GM12878 (cell line): ENCODE data around the gene RASAL3. TPM values are rescaled to one million over a fixed set of nuclear protein-coding genes. Genes with fewer than 3 reads are reported as not detected.

Experiments
- ATAC-seq: fragments of 200-7000 bp; cut with Tn5 transposase; 3 replicates; pipeline ENCODE4 v1.9.1; 2020; ENCODE audit warnings: mild to moderate bottlenecking, moderate library complexity
- BruUV-seq: library from RNA; stranded (reverse); fragments of 400-500 nt; replicated peaks from 2 replicates; lab custom pipeline; 2021; lab: Mats Ljungman, UMichigan
- CTCF ChIA-PET: fragments of 300-600 bp; sonication (Branson Sonifier 250); formaldehyde crosslinking; extraction: SDS; loops from one replicate; lab custom pipeline; 2021; ENCODE audit warnings: inconsistent platforms; lab: Yijun Ruan, JAX
- POLR2A ChIA-PET: fragments of 350-600 bp; formaldehyde crosslinking; extraction: SDS; loops from one replicate; lab custom pipeline; 2021; ENCODE audit warnings: inconsistent platforms; lab: Charles Lee
- RAD21 ChIA-PET: fragments of 300-600 bp; sonication (Branson Sonifier 250); formaldehyde crosslinking; loops from one replicate; lab custom pipeline; 2023; ENCODE audit warnings: antibody characterized with exemption; ENCODE audit not compliant: unreplicated experiment; lab: Charles Lee
- SMC1A ChIA-PET: fragments of 300-600 bp; sonication (Branson Sonifier 250); formaldehyde crosslinking; loops from one replicate; lab custom pipeline; 2023; ENCODE audit not compliant: unreplicated experiment, uncharacterized antibody; lab: Charles Lee
- DNase-seq: peaks from one replicate; pipeline ENCODE4 v3.0.0-alpha.2; 2011; ENCODE audit warnings: low read depth, low spot score
- FAIRE-seq: peaks from 3 replicates; lab custom pipeline; 2011; peaks lifted over from hg19 to GRCh38; lab: Jason Lieb, UNC
- H2AFZ ChIP-seq: 2 replicates; pipeline ENCODE4 v1.6.0; 2011; ENCODE audit warnings: low read depth, low read length, control low read depth; ENCODE audit not compliant: control insufficient read depth
- H3K27ac ChIP-seq: 2 replicates; pipeline ENCODE4 v1.5.1; 2011; ENCODE audit warnings: control low read depth; ENCODE audit not compliant: control insufficient read depth, insufficient read depth
- H3K27me3 ChIP-seq, 2 experiments: replicated peaks in 1 of 2; 2 replicates each; pipeline versions ENCODE4 v1.6.0 to v1.6.1; 2011; ENCODE audit warnings: low read length in 1 of 2; ENCODE audit not compliant: control insufficient read depth in 2 of 2, insufficient read depth in 2 of 2
- H3K36me3 ChIP-seq, 2 experiments: 2 replicates each; pipeline ENCODE4 v1.5.1; 2011; ENCODE audit warnings: low read length in 1 of 2; ENCODE audit not compliant: control insufficient read depth in 2 of 2, insufficient read depth in 2 of 2
- H3K4me1 ChIP-seq: 2 replicates; pipeline ENCODE4 v1.6.1; 2011; ENCODE audit warnings: mild to moderate bottlenecking, low read length, moderate library complexity, mixed read lengths; ENCODE audit not compliant: control insufficient read depth, insufficient read depth
- H3K4me2 ChIP-seq: 2 replicates; pipeline ENCODE4 v1.6.0; 2011; ENCODE audit warnings: control low read depth; ENCODE audit not compliant: control insufficient read depth, insufficient read depth
- H3K4me3 ChIP-seq: fragments of 200-600 bp; sonication (generic); 2 replicates; pipeline ENCODE4 v1.5.1; 2016
- H3K79me2 ChIP-seq: 2 replicates; pipeline ENCODE4 v1.6.0; 2011; ENCODE audit warnings: low read length; ENCODE audit not compliant: control insufficient read depth, insufficient read depth
- H3K9ac ChIP-seq: 2 replicates; pipeline ENCODE4 v1.8.0; 2011; ENCODE audit warnings: low read length, control low read depth, mixed read lengths; ENCODE audit not compliant: control insufficient read depth, insufficient read depth
- H3K9me3 ChIP-seq: replicated peaks from 3 replicates; pipeline ENCODE4 v1.5.1; 2011; ENCODE audit warnings: mild to moderate bottlenecking, low read length; ENCODE audit not compliant: control insufficient read depth, insufficient read depth
- H4K20me1 ChIP-seq: 2 replicates; pipeline ENCODE4 v1.6.0; 2011; ENCODE audit not compliant: control insufficient read depth, insufficient read depth
- NFYA ChIP-seq: IDR thresholded peaks from 2 replicates; pipeline ENCODE4 v1.6.1; 2011; ENCODE audit warnings: low read depth, mild to moderate bottlenecking, low read length, improper control_type of control experiment, borderline replicate concordance
- WGBS: methylation state at CpG from one replicate; pipeline ENCODE4 v1.1.6; 2016; ENCODE audit warnings: low lambda C conversion rate; ENCODE audit not compliant: insufficient replicate concordance, insufficient coverage; ENCODE audit errors: missing lambda C conversion rate; 5-methylcytosine and 5-hydroxymethylcytosine counted together
- in situ Hi-C: fragments of 300-500 bp; cut with MboI; formaldehyde crosslinking; loops from 9 replicates; pipeline ENCODE4 v1.14.3; 2018; ENCODE audit warnings: mixed read lengths
- intact Hi-C: fragments of 100-400 bp; cut with micrococcal nuclease; formaldehyde crosslinking; loops from one replicate; pipeline ENCODE4 v1.14.2; 2022; ENCODE audit not compliant: unreplicated experiment
- polyA plus RNA-seq, 11 experiments: library from polyadenylated mRNA; depleted of rRNA in 4 of 11; unstranded in 6 of 11; stranded (reverse) in 5 of 11; fragments of >200 nt; fragmentation: Nextera tagmentation in 4 of 11; fragmentation: Illumina TruSeq in 1 of 11; extraction: Ambion mirVana in 4 of 11; extraction: Trizol in 1 of 11; gene quantifications; 1 replicate in 1 of 11; 2 replicates in 10 of 11; pipeline versions ENCODE4 v1.2.1 to v1.2.3, GENCODE V29; 2011 to 2016; ENCODE audit warnings: inconsistent platforms in 2 of 11, missing spikeins in 2 of 11, low read depth in 1 of 11
- total RNA-seq, 4 experiments: library from RNA; depleted of rRNA in 3 of 4; stranded (reverse); fragments of >200 nt in 3 of 4; fragmentation: Illumina TruSeq in 1 of 4; extraction: Trizol in 1 of 4; gene quantifications; 2 replicates each; pipeline versions ENCODE4 v1.2.1 to v1.2.3, GENCODE V29; 2013 to 2021
- TF ChIP-seq, protein P1 (sequence below): IDR thresholded peaks from 2 replicates; pipeline ENCODE4 v1.6.1; 2012; ENCODE audit warnings: improper control_type of control experiment, low read depth, low read length; ENCODE audit not compliant: insufficient replicate concordance

Gene RASAL3
- total and polyA plus RNA-seq, 10 of the 15 experiments (the other 5 are each of a cell fraction or from before 2014, with no cell fraction given), result 1.7 to 81.3 (median 23.2) TPM

DNA sequence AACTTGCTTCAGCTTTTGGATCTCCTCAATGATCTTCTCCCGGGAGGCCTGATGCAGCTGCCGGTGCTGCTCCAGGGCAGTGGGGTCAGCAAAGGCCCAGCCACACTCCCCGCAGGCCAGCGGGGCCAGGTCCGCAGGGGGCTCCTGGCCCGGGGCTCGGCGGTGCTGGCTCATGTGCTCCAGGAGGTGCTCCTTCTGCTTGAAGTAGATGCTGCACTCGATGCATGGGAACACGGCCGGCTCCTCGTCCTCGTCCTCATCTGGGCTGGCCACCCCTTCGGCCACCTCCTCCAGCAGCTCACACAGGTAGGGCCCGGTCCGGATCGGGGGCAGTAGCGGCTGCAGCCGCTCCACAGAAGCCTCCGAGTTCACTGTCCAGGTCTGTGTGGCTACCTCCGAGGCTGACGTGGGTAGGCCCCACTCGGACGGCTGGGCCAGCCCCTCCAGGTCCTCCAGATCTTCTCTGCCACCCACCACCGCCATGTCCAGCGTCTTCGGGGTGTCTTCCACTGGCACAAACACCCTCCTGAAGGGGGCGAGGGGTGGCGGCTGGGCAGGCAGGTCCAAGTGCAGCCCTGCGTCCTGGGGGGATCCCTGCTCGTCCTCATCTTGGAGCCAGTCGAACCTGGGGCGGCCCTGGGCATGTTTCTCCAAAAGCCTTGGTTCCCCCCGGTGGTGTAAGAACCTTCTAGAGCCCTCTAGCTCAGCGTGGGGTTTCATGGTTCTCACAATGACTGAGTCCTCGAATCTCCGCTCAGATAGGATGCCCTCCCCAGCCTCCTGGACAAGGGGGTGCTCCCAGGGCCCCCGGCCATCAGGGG is 24.3 kb downstream of the RASAL3 start:
- ChIA-PET RAD21 (interaction anchor here (1.6 kb wide), 1 partner anchor 27 kb away, joined by 3 read pairs; no protein-coding TSS in a partner anchor), SMC1A (no interaction called here), POLR2A (no interaction called here), CTCF (no interaction called here)
- H3K4me3 ChIP-seq, result no peak overlapping the region
- intact Hi-C loops (no loop called here), in situ Hi-C loops (no loop called here)
- no peaks in the 10 kb centered on the region; the same call in 1 of the 2 replicates for H3K4me1 ChIP-seq
- no peaks in the 10 kb centered on the region for H3K79me2 ChIP-seq
- no peak for FAIRE-seq
- no peak for DNase-seq
- no peak overlapping the region for H3K9ac ChIP-seq
- no peak overlapping the region for H3K27ac ChIP-seq
- H3K9me3 ChIP-seq, result no peaks in the 10 kb centered on the region
- no peaks in the 10 kb centered on the region for H3K36me3 ChIP-seq
- H2AFZ ChIP-seq, result no peak overlapping the region
- WGBS, result 83% methylated on average over 38 of the region's 38 CpGs
- no peaks in the 10 kb centered on the region; the same call in 1 of the 2 replicates for H4K20me1 ChIP-seq
- BruUV-seq, result no TSS peak
- H3K4me2 ChIP-seq, result no peak overlapping the region
- no peak for TF ChIP-seq NFYA
- TF ChIP-seq, protein P1, sequence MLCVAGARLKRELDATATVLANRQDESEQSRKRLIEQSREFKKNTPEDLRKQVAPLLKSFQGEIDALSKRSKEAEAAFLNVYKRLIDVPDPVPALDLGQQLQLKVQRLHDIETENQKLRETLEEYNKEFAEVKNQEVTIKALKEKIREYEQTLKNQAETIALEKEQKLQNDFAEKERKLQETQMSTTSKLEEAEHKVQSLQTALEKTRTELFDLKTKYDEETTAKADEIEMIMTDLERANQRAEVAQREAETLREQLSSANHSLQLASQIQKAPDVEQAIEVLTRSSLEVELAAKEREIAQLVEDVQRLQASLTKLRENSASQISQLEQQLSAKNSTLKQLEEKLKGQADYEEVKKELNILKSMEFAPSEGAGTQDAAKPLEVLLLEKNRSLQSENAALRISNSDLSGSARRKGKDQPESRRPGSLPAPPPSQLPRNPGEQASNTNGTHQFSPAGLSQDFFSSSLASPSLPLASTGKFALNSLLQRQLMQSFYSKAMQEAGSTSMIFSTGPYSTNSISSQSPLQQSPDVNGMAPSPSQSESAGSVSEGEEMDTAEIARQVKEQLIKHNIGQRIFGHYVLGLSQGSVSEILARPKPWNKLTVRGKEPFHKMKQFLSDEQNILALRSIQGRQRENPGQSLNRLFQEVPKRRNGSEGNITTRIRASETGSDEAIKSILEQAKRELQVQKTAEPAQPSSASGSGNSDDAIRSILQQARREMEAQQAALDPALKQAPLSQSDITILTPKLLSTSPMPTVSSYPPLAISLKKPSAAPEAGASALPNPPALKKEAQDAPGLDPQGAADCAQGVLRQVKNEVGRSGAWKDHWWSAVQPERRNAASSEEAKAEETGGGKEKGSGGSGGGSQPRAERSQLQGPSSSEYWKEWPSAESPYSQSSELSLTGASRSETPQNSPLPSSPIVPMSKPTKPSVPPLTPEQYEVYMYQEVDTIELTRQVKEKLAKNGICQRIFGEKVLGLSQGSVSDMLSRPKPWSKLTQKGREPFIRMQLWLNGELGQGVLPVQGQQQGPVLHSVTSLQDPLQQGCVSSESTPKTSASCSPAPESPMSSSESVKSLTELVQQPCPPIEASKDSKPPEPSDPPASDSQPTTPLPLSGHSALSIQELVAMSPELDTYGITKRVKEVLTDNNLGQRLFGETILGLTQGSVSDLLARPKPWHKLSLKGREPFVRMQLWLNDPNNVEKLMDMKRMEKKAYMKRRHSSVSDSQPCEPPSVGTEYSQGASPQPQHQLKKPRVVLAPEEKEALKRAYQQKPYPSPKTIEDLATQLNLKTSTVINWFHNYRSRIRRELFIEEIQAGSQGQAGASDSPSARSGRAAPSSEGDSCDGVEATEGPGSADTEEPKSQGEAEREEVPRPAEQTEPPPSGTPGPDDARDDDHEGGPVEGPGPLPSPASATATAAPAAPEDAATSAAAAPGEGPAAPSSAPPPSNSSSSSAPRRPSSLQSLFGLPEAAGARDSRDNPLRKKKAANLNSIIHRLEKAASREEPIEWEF, result no peak
- no peak for ATAC-seq
- no peaks in the 10 kb centered on the region for H3K27me3 ChIP-seq
